ENCODE data around the gene PAX3. TPM values are rescaled to one million over a fixed set of nuclear protein-coding genes. Genes with fewer than 3 reads are reported as not detected.

PAX3 gene
- total and polyA plus RNA-seq, 2 donors: 3.3 TPM; not detected in 1

DNA sequence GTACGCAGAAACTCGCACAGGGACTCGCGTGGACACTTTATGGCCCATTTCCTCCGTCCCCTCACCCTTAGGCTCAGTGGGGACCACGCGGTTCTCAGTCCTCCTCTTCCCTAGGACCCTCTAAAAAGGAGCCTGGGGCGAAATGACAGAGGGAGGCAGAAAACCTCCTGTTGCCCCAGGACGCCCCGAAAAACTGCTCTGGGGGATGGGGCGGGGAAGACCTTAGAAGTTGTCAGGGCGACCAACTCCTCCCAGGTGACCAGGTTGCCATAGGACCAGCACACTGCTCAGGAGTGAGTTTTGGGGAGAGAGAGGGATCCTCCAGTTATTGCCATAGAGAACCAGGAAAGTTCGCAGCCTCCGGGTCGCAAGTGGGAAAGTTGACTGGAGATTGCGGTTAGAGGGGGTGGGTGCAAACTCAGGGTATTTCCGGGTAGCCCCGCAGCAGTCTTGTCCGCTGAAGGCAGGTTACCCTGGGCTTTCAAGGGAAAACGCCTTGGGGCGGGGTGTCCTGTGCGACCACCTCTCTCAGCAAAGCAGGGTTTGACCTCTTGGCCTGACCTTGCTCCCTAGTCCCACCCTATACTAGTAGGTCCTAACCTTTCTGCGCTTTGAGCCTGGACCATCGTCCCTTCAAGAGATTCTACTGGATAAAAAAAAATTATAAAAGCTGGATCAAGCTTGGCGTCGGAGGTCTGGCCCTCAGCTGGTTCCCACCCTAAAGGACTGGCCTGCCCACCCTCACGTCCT lies 7.8 kb upstream of the PAX3 start:
- Histone ChIP-seq H3K4me3 (ENCODE audit: low read depth, low read length) (peak overlapping the region; percentile 39), H3K4me1 (ENCODE audit: insufficient read depth) (peaks cover 1% of the 10 kb centered on the region), H3K36me3 (ENCODE audit: insufficient read depth) (no peaks in the 10 kb centered on the region), H3K27ac (ENCODE audit: low read depth) (no peak overlapping the region)
- DNase-seq (ENCODE audit: extremely low spot score): no peak
- WGBS: 2% methylated on average over 27 of the region's 27 CpGs

DNA sequence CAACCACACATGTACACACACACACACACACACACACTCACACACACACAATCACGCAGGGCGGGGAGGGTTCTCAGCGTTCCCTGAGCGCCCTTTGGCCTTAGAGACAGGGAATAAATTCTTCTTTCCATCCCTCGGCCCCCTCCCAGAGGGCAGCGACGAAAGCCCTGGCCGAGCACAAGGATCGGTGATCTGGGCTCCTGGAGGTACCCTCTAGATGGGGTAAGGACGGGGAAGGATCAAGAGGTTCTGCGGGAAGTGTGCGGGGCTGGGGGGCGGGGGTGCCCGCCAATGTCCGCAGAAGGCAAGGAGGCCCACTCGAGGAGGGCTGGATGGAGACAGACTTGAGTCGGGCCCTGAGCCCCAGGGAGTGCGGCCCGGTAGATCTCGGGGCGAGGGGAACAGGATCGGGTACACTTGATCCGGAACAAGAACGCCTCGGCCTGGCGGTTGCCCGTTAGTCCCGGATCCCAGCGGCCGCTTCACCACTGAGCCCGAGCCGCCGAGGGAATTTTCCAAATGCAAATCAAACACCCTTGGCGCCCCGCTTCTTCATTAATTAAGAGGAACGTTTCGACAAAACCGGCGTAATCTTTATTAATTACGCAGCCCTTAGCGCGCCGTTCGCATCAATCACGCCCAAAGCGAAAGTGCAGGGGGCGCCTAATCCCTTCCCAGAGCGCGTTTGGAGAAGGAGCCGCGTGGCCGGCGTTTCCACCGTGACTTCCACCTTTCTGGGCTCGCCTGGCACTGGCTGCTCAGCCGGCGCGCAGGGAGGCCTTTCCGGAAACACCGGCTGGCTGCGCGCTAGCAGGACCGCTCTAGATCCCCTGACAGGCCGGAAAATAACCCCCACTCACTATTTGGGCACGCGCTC lies 7.0 kb upstream of the PAX3 start:
- Histone ChIP-seq H3K4me1 (ENCODE audit: insufficient read depth) (peaks cover 1% of the 10 kb centered on the region), H3K27ac (ENCODE audit: low read depth) (no peak overlapping the region), H3K4me3 (ENCODE audit: low read depth, low read length) (peak overlapping the region; percentile 39), H3K36me3 (ENCODE audit: insufficient read depth) (no peaks in the 10 kb centered on the region)
- DNase-seq (ENCODE audit: extremely low spot score): no peak
- WGBS: 1% methylated on average over 66 of the region's 66 CpGs

DNA sequence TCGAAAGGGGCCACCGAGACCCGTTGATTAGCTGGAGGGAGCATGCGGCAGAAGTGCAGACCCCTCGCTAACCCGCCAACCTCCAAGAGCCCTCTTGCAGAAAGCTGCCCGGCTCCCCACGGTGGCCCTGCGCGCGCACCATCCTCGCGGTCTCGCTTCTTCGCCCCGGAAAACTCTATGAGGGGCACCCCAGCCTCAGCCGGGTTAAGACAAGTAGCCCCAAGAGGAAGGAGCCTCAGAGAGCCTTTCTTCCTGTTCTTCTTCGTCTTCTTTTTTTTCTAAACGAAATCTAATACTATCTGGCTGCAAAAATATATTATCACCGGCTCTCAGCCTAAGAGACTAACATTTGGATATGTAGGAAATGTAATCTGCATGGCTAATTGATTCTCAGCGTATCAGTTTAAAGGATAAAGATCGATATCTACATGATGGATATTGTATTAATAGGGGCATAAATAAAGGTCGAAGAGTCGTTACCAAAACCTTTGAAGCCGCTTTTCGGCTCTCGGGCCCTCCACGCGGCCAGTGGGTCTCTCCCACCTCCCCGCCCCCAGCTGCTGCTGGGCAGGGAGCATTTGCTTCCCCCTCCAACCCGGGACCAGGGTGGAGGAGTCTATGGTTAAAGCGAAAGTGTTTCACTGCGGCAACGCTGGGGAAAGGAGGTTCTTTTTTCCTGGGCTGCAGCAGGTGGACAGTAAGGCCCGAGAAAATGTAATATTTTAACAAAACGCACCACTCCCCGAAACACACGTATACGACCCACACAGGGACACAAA lies 6.1 kb upstream of the PAX3 start:
- no peak overlapping the region for H3K27ac ChIP-seq (ENCODE audit: low read depth)
- WGBS: 4% methylated on average over 39 of the region's 39 CpGs
- H3K36me3 ChIP-seq (ENCODE audit: insufficient read depth): no peaks in the 10 kb centered on the region
- peak overlapping the region; percentile 39 for H3K4me3 ChIP-seq (ENCODE audit: low read depth, low read length)
- no peak for DNase-seq (ENCODE audit: extremely low spot score)
- H3K4me1 ChIP-seq (ENCODE audit: insufficient read depth): peaks cover 1% of the 10 kb centered on the region

DNA sequence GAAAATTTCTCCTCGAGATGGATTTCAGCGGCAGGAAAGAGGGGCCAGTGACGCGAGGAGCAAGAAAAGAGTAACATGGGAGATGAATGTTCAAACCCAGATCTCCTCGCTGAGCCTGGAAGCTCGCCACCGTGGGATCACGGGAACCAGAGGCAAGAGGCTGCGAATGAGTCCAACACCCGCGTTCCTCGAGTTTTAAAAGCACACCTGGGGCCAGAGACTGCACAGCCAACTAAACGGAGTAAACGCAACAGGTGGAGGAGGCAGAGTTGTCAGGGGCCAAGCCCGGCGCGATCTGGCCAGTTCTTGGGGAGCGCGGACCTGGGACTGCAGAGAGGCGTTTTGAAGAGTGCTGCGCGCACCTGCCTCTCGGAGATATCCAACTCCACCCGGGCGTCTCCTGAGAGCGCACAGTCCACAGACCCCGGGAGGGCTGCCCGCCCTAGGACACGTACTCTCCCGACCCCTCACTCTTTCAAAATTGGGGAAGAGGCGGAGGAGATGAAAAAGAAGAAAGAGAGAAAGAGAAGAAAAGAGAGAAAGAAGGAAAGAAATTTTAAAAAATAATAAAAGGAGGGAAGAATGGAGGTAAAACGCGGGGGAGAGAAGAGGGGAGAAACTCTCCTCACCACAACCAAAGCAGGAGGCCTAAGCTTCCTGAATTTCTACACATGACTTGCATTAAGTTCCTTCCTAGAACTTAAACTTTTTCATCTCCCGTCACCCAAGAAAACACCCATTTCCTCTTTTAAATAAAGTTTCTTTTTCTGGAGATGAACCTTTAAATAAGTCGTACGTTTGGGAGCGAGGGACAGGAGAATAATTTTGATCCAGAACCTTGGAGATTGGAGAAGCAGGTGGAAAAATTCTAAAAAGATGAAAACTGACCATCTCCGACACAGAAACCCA lies 5.3 kb upstream of the PAX3 start:
- no peak for DNase-seq (ENCODE audit: extremely low spot score)
- no peak overlapping the region for H3K27ac ChIP-seq (ENCODE audit: low read depth)
- peaks cover 1% of the 10 kb centered on the region for H3K4me1 ChIP-seq (ENCODE audit: insufficient read depth)
- WGBS: 5% methylated on average over 38 of the region's 38 CpGs
- H3K4me3 ChIP-seq (ENCODE audit: low read depth, low read length): no peak overlapping the region
- no peaks in the 10 kb centered on the region for H3K36me3 ChIP-seq (ENCODE audit: insufficient read depth)

DNA sequence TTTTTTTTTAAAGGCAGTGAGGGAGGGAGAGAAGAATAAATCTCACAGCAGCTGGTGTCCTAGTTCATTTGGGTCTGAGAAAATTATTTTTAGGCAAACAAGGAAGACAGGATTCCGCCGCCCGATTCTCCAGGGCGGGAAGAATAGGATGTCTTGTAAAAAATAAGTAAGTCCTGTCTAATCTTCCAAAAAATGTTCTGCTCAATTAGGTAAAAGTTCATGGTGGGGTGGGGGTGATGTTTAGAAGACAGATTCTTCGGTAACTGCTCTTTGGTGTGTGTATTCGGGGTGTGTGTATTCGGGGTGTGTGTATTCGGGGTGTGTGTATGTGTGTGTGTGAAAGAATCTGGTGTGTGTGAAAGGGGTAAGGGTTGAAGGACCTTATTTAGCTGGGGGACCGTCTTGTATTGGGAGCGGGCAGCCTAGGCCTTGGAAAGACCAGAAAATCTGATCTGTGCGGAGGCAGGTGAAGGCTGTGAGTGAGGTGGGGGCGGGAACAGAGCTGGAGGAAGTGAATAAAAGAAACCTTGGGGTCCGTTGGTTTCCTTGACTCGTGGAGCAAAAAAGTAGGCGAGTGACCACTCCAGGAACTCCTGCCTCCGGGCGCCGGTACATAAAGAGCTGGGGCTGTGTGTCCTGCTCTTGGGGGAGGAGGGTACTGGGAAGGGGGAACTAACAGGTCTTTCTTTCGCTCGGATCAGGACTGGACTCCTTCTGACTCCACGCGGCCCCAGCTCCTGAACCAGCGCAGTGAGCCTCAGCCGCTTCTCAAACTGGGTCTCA lies 4.4 kb upstream of the PAX3 start:
- WGBS: 11% methylated on average over 24 of the region's 24 CpGs
- Histone ChIP-seq H3K4me3 (ENCODE audit: low read depth, low read length) (no peak overlapping the region), H3K27ac (ENCODE audit: low read depth) (no peak overlapping the region), H3K36me3 (ENCODE audit: insufficient read depth) (no peaks in the 10 kb centered on the region), H3K4me1 (ENCODE audit: insufficient read depth) (peaks cover 1% of the 10 kb centered on the region)
- no peak for DNase-seq (ENCODE audit: extremely low spot score)

DNA sequence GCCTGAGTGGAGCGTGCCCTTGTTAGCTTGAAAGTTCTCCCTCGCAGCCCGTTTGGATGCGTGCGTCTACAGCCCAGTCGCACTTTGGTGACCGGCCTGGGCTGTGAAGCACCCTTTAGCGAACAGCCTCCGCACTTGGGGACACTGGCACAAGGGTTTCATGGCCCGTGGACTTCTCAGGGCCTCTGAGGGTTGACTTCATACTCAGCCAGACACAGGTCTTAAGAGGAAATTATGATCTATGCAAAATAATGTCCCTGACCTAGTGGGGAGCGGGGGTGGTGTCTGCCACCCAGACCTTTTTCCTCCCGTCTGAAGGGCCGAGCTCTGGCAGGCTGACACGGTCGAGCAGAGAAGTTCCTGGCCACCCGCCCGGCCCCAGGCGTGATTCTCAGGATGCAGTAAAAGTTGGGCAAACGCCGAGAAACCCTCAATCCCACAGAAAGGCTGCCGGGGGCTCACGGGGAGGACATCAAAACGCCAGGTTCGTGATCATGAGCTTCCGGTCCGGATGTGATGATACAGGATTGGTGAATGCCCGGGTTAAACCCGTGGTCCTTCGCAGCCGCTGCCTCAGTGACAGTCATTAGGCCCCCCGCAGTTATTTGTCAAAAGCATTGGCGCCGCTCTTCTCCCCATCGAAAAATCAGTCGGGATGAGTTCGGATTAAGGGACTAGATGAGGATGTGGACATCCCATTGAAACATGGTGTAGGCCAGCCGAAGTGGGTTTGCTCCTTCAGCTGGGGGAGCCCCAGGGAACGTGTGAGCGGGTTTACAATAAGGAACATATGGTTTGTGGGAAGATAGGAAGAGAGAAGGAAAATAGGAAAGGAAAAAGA lies 3.6 kb upstream of the PAX3 start:
- WGBS: 5% methylated on average over 39 of the region's 39 CpGs
- H3K4me1 ChIP-seq (ENCODE audit: insufficient read depth): peaks cover 1% of the 10 kb centered on the region
- H3K27ac ChIP-seq (ENCODE audit: low read depth): no peak overlapping the region
- H3K36me3 ChIP-seq (ENCODE audit: insufficient read depth): no peaks in the 10 kb centered on the region
- no peak for DNase-seq (ENCODE audit: extremely low spot score)
- no peak overlapping the region for H3K4me3 ChIP-seq (ENCODE audit: low read depth, low read length)

DNA sequence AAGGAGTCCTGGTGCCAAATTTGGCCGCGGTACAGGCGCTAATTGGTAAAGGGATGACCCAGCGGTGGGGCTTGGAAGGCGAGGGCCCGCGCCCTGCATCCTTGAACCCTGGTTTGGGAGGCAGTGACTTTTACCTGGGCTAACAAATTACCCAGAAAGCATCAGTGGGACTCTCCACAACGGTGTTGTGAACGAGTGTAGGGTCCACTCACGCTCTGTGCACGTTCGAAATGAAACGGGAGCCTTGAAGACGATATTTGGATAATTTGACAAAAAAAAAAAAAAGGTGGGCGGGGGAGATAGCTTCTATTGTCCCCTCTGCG lies 3.0 kb upstream of the PAX3 start:
- no peak overlapping the region for H3K27ac ChIP-seq (ENCODE audit: low read depth)
- 4% methylated on average over 16 of the region's 16 CpGs for WGBS
- peaks cover 1% of the 10 kb centered on the region for H3K4me1 ChIP-seq (ENCODE audit: insufficient read depth)

DNA sequence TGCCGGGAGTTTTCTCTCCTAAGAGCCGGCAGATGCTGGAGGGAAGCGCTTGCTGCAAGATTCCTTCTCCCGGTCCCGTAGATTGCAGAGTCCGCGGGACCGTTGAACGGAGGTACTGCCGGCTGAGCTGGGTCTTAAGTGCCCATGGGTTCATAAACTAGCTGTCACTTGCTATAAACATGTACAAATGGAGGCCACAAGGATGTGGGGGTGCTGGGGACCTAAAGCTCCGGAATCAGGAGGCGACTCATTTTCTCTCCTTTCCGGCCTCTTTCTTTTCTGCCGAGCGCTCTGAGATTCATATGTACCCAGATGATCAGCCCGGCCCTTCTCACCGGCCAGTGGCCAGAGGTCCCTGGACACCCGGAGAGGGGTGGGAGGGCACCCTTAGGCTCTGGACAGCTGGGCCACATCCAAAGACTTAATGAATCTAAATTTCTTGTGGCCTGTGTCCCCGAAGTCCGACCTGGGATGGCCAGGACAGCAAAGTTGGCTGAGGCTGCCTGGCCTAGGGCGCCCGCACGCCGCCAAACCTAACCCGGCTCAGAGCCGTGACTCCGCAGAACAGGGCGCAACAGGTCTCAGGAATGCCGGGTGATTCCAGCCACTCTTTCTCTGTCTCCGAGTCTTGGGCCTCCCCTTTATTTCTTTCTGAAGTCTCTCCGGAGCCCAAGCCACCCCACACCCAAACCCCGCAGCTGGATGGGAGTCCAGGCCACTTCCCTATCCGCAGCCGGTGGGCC lies 2.4 kb upstream of the PAX3 start:
- Histone ChIP-seq H3K27ac (ENCODE audit: low read depth) (no peak overlapping the region), H3K36me3 (ENCODE audit: insufficient read depth) (no peaks in the 10 kb centered on the region), H3K4me3 (ENCODE audit: low read depth, low read length) (no peak overlapping the region), H3K4me1 (ENCODE audit: insufficient read depth) (peaks cover 1% of the 10 kb centered on the region)
- no peak for DNase-seq (ENCODE audit: extremely low spot score)
- WGBS: 8% methylated on average over 34 of the region's 34 CpGs

More for the DNA sequence above, 3.0 kb upstream of the PAX3 start:
- H3K36me3 ChIP-seq (ENCODE audit: insufficient read depth): no peaks in the 10 kb centered on the region
- H3K4me3 ChIP-seq (ENCODE audit: low read depth, low read length): no peak overlapping the region
- DNase-seq (ENCODE audit: extremely low spot score): no peak

DNA sequence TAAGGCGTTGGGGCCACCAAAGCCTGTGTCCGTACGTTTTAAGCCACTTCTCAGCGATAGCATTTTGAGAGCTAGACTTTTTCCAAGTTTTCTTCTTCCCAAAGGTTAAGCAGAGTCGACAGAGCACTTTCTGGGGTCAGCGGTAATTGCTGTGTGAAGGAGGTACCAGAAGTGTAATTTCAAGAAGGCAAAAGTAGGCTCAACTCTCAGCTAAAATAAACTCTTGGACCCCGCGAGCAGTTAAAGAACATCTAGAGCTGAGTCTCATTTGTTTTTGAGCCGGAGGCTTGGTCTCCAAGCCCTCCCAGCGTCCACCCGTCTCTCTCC lies 1.9 kb upstream of the PAX3 start:
- no peak overlapping the region for H3K4me3 ChIP-seq (ENCODE audit: low read depth, low read length)
- no peaks in the 10 kb centered on the region for H3K36me3 ChIP-seq (ENCODE audit: insufficient read depth)
- DNase-seq (ENCODE audit: extremely low spot score): no peak
- peaks cover 1% of the 10 kb centered on the region for H3K4me1 ChIP-seq (ENCODE audit: insufficient read depth)
- 6% methylated on average over 11 of the region's 11 CpGs for WGBS
- no peak overlapping the region for H3K27ac ChIP-seq (ENCODE audit: low read depth)

DNA sequence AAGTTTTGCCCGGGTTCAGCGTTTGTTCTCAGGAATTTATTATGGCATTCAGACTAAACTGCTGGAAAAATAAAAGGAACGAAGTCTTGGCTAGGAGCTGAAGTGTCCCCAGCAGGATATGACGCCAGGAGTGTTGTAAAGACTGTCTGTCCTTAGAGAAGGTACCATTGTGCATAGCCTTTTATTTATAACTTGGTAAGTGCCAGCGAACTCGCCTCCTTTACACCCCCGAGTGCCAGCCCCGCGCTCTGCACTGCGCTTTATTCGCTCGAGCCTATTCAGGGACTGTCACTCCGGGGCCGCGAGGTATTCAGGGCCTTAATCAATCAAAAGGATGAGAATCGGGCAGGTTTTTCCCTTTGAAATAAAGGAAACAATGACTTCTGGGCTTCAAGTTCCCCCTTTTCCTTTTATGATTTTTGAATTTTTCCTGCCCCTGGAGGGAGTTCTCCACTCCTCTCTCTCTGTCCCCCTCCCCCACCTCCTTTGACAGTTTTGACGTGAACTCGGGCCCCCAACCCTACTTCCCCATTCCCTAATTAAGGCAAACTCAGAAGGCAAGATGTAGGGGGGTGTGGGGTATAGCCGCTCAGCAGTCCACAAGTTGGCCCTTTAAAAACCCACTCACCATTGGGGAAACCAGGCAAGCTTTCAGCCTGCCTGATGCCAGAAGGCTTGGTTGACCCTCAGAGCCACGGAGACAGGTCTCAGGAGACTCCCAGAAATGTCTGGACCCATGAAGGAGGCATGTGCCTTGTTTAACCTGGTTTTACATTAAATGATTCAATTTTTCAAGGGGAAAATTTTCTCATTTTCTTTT lies 1.3 kb upstream of the PAX3 start:
- Histone ChIP-seq H3K4me1 (ENCODE audit: insufficient read depth) (peaks cover 1% of the 10 kb centered on the region), H3K4me3 (ENCODE audit: low read depth, low read length) (no peak overlapping the region)
- WGBS: 6% methylated on average over 20 of the region's 20 CpGs

DNA sequence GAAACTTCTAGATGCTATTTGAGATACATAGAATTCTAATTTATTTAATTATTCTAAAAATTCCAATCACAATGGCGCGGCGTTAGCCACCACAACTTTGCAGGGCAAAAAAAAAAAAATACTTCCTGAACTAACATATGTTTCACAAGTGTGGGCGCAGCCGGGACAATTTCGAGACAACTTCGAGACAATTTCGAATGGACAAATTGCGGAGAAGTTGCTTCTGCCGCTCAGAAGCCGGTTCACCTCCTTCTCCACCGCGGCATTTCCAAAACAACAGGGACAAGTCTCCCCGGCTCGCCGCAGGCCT lies 842 bp downstream of the PAX3 start:
- no peak overlapping the region for H3K4me3 ChIP-seq (ENCODE audit: low read depth, low read length)
- H3K4me1 ChIP-seq (ENCODE audit: insufficient read depth): no peaks in the 10 kb centered on the region
- 7% methylated on average over 16 of the region's 16 CpGs for WGBS
- no peak overlapping the region for H3K27ac ChIP-seq (ENCODE audit: low read depth)
- no peaks in the 10 kb centered on the region for H3K36me3 ChIP-seq (ENCODE audit: insufficient read depth)
- no peak for DNase-seq (ENCODE audit: extremely low spot score)

More for the DNA sequence above, 1.3 kb upstream of the PAX3 start:
- no peak for DNase-seq (ENCODE audit: extremely low spot score)
- Histone ChIP-seq H3K27ac (ENCODE audit: low read depth) (no peak overlapping the region), H3K36me3 (ENCODE audit: insufficient read depth) (no peaks in the 10 kb centered on the region)
